SH-SY5Y (cell line): ENCODE measurements around the gene PRDM16.

Experiments
- GATA2 ChIP-seq: IDR thresholded peaks from 2 replicates; pipeline ENCODE4 v1.6.1; 2011; ENCODE audit warnings: mild to moderate bottlenecking, low read depth, low read length
- GATA3 ChIP-seq: IDR thresholded peaks from 2 replicates; pipeline ENCODE4 v1.6.1; 2011; ENCODE audit warnings: low read depth, mild to moderate bottlenecking, low read length, moderate library complexity

GRCh38 chr1:3180915-3181314, 111.9 kb downstream of the PRDM16 start:
- TF ChIP-seq GATA3 (no peak), GATA2 (no peak)
